Breast epithelium (tissue), 3 donors: ENCODE measurements around the gene EPHB2.

Experiments
- CTCF ChIP-seq, 3 donors: fragments of 450-650 bp; IDR thresholded peaks; one replicate each; pipeline ENCODE4 v1.5.1; 2016 to 2017; ENCODE audit warnings: antibody characterized with exemption in 3 of 3, mild to moderate bottlenecking in 3 of 3, moderate library complexity in 3 of 3
- POLR2A ChIP-seq: fragments of 450-650 bp; IDR thresholded peaks from one replicate; pipeline ENCODE4 v1.6.1; 2016; ENCODE audit warnings: antibody characterized with exemption, mild to moderate bottlenecking, moderate library complexity
- POLR2AphosphoS5 ChIP-seq, 3 donors: sonication (generic); formaldehyde crosslinking; IDR thresholded peaks; one replicate each; pipeline ENCODE4 v1.6.1; 2017; ENCODE audit warnings: antibody characterized with exemption in 3 of 3

DNA sequence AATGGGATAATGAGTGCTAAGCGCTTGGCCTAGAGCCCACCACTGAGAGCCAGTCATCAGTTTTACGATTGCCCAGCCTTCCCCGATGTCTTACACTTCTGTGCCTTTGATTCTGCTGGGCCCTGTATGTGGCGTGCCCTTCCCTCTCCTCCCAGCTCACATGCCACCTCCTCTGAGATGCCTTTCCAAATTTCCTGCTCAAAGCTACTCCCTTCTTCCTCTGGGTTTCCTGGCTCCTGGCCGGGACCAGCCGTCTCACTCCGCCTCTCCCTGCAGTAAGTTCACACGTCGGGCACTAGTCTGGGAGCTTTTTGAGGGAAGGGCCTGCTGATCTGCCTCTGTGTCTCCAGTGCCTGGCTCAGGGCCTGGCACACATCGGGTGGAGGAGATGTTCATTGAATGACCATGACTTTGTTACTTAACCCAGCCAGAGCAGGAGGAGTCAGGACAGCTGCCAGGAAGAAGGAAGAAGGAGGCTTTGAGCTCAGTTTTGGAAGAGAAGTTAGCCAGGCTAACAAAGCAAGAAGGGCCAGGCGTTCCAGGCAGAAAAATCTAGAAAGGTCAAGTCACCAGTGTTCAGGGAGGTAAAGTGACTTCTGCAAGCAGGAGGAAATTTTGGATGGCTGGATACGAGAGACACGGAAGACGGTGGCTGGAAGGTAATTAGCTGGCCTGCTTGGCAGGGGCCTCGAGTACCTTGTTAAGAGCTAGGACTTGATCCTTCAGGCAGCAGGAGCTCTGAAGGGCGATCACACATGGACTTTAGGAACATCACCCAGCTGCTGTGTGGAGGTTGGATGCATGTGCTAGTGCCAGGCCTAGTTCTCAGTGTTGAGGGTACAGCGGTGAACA, 63.6 kb downstream of the EPHB2 start:
- TF ChIP-seq CTCF (IDR thresholded peaks at IDR 0.05) (no peak), POLR2A (no peak), POLR2AphosphoS5 (IDR thresholded peaks at IDR 0.05) (no peak)
